ENCODE measurements around the gene URB1.
"Not testable (repeated sequence)": the region's sequence is repeated elsewhere in the genome, so short reads cannot be mapped to it uniquely, and the experiment has no call there.

URB1 gene

DNA sequence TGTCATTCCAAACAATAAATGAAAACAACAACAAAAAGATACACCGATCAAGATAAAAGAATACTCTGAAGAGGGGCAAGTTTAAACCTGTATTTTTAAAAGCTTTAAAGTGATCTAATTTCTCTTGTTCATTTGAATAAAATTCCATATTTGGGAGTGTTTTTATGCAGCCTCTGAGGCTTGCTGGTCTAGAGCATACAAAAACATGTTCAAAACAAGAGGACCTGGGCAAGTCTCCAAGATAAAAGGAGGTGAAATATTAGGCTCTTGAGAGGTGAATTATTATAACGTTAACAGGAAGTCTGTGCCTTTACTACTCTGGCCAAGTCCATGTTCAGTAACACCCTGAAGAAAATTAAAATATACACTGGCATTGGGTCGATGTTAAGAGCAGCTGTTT, 20.1 kb downstream of the URB1 start:
- H3K27ac ChIP-seq (ENCODE audit: low read depth, low read length) = no peak overlapping the region
- no peak overlapping the region for H3K4me2 ChIP-seq (ENCODE audit: low read depth, low read length, poor library complexity, severe bottlenecking)
- no peaks in the 10 kb centered on the region for H3F3A ChIP-seq (ENCODE audit: insufficient read depth)
- no peak overlapping the region for H2AFZ ChIP-seq (ENCODE audit: low read depth, low read length, severe bottlenecking)
- 0 out of 2 replicates have a peak, but pooled peaks cover 2% of the 10 kb centered on the region for H3K79me2 ChIP-seq (ENCODE audit: insufficient read depth, low read length)
- peaks cover 3% of the 10 kb centered on the region; the same call in 1 of the 2 replicates for H3K36me3 ChIP-seq (ENCODE audit: low read length)
- TF ChIP-seq, protein P1, sequence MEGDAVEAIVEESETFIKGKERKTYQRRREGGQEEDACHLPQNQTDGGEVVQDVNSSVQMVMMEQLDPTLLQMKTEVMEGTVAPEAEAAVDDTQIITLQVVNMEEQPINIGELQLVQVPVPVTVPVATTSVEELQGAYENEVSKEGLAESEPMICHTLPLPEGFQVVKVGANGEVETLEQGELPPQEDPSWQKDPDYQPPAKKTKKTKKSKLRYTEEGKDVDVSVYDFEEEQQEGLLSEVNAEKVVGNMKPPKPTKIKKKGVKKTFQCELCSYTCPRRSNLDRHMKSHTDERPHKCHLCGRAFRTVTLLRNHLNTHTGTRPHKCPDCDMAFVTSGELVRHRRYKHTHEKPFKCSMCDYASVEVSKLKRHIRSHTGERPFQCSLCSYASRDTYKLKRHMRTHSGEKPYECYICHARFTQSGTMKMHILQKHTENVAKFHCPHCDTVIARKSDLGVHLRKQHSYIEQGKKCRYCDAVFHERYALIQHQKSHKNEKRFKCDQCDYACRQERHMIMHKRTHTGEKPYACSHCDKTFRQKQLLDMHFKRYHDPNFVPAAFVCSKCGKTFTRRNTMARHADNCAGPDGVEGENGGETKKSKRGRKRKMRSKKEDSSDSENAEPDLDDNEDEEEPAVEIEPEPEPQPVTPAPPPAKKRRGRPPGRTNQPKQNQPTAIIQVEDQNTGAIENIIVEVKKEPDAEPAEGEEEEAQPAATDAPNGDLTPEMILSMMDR (IDR thresholded peaks at IDR 0.05; ENCODE audit: insufficient read depth, low read length, poor library complexity, severe bottlenecking) = no peak
- no peak for TF ChIP-seq EZH2phosphoT487 (conservative IDR thresholded peaks at IDR 0.05; ENCODE audit: low read length)
- no peak overlapping the region for H3K4me3 ChIP-seq (ENCODE audit: insufficient read depth, low read length, poor library complexity, severe bottlenecking)
- H3K9me3 ChIP-seq (ENCODE audit: insufficient read depth, low read length) = no peaks in the 10 kb centered on the region
- no peak overlapping the region for H3K9ac ChIP-seq (ENCODE audit: low read length)
- no peaks in the 10 kb centered on the region for H3K27me3 ChIP-seq (ENCODE audit: low read length)
- H3K9me2 ChIP-seq (replicated peaks; ENCODE audit: insufficient read depth, low read length) = no peaks in the 10 kb centered on the region
- H4K20me1 ChIP-seq (ENCODE audit: low read depth, low read length) = no peaks in the 10 kb centered on the region

DNA sequence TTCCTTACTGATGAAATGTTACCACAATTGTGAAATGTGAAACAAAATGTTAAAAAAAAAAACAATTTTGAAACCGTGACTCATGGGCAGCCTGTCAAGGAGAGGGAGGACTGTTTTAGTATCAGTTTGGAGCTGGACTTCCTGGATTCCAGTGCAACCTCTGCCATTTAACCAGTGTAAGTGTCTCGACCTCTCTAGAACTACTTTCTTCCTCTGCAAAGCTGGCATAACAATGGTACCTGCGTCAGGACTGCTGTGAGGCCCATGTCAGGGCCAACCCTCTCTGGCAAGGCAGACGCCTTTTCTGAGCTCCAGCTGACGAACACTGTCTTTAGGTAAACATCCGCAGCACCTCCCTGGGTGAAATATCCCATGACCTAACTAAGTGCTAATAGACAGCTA, 20.9 kb downstream of the URB1 start:
- Histone ChIP-seq H3K36me3 (ENCODE audit: low read length) (peaks cover 3% of the 10 kb centered on the region; the same call in 1 of the 2 replicates), H3K4me2 (ENCODE audit: low read depth, low read length, poor library complexity, severe bottlenecking) (no peak overlapping the region), H3K27ac (ENCODE audit: low read depth, low read length) (no peak overlapping the region), H2AFZ (ENCODE audit: low read depth, low read length, severe bottlenecking) (no peak overlapping the region), H3K4me3 (ENCODE audit: insufficient read depth, low read length, poor library complexity, severe bottlenecking) (no peak overlapping the region), H4K20me1 (ENCODE audit: low read depth, low read length) (no peaks in the 10 kb centered on the region), H3K9me2 (replicated peaks; ENCODE audit: insufficient read depth, low read length) (no peaks in the 10 kb centered on the region), H3K9ac (ENCODE audit: low read length) (no peak overlapping the region), H3K27me3 (ENCODE audit: low read length) (no peaks in the 10 kb centered on the region), H3F3A (ENCODE audit: insufficient read depth) (no peaks in the 10 kb centered on the region), H3K79me2 (ENCODE audit: insufficient read depth, low read length) (no peaks in the 10 kb centered on the region), H3K9me3 (ENCODE audit: insufficient read depth, low read length) (no peaks in the 10 kb centered on the region)
- no peak for TF ChIP-seq EZH2phosphoT487 (conservative IDR thresholded peaks at IDR 0.05; ENCODE audit: low read length)
- TF ChIP-seq, protein P1 (IDR thresholded peaks at IDR 0.05; ENCODE audit: insufficient read depth, low read length, poor library complexity, severe bottlenecking) = no peak

DNA sequence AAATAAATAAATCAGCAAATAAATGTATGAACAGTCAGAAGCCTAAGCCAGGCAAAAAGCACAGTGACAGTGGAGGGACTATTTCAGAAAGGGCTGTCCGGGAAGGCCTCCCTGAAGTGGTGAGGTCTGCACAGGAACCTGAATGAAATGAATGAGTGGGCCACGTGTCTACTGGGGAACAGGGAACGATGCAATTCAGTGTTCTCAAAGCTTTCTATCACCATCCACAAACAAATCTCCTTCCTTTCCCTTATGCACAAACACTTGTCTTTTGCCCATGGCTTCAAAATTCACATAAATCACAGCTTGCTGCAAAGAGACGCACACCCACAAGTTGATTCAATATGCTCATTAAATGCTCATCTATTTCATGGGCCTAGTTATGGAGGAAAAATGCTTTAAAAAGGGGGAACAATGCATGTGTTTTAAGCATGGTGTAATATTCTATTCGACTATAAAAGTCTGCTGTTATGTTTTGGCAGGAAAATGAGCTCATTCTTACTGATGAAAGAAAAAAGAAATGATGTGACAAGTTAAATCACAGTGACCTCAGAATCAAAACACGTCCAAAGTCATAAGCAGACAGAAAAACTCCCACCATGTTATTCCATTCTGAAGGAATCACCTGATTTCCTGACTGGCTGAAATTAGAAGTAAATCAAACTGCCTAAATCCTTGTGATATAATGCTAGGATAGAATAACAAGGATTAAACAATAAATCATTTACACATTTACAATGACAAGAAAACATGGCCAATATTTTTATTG, 21.6 kb downstream of the URB1 start:
- H3K79me2 ChIP-seq (ENCODE audit: insufficient read depth, low read length) = no peaks in the 10 kb centered on the region
- peaks cover 3% of the 10 kb centered on the region; the same call in 1 of the 2 replicates for H3K36me3 ChIP-seq (ENCODE audit: low read length)
- no peak for TF ChIP-seq EZH2phosphoT487 (conservative IDR thresholded peaks at IDR 0.05; ENCODE audit: low read length)
- TF ChIP-seq, protein P1 (IDR thresholded peaks at IDR 0.05; ENCODE audit: insufficient read depth, low read length, poor library complexity, severe bottlenecking) = no peak
- no peak overlapping the region for H2AFZ ChIP-seq (ENCODE audit: low read depth, low read length, severe bottlenecking)
- no peak overlapping the region for H3K27ac ChIP-seq (ENCODE audit: low read depth, low read length)
- H4K20me1 ChIP-seq (ENCODE audit: low read depth, low read length) = no peaks in the 10 kb centered on the region
- no peaks in the 10 kb centered on the region for H3F3A ChIP-seq (ENCODE audit: insufficient read depth)
- H3K27me3 ChIP-seq (ENCODE audit: low read length) = no peaks in the 10 kb centered on the region
- no peak overlapping the region for H3K9ac ChIP-seq (ENCODE audit: low read length)
- no peak overlapping the region for H3K4me3 ChIP-seq (ENCODE audit: insufficient read depth, low read length, poor library complexity, severe bottlenecking)
- no peaks in the 10 kb centered on the region for H3K9me2 ChIP-seq (replicated peaks; ENCODE audit: insufficient read depth, low read length)
- no peak overlapping the region for H3K4me2 ChIP-seq (ENCODE audit: low read depth, low read length, poor library complexity, severe bottlenecking)
- no peaks in the 10 kb centered on the region for H3K9me3 ChIP-seq (ENCODE audit: insufficient read depth, low read length)

DNA sequence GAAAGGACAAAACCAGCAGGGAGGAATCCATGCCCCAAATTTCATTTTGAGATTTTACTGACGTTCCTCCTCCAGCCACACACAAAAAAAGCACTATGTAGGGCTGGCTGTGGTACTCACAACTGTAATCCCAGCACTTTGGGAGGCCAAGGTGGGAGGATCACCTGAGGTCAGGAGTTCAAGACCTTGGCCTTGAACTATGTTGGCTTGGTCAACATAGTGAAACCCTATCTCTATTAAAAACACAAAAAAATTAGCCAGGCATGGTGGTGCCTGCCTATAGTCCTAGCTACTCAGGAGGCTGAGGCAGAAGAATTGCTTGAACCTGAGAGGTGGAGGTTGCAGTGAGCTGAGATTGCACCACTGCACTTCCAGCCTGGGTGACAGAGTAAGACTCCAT, 23.9 kb downstream of the URB1 start:
- H3K4me2 ChIP-seq (ENCODE audit: low read depth, low read length, poor library complexity, severe bottlenecking); H3K36me3 ChIP-seq (ENCODE audit: low read length); H3K9me2 ChIP-seq (replicated peaks; ENCODE audit: insufficient read depth, low read length); H3F3A ChIP-seq (ENCODE audit: insufficient read depth); H3K79me2 ChIP-seq (ENCODE audit: insufficient read depth, low read length); H3K9ac ChIP-seq (ENCODE audit: low read length); H3K9me3 ChIP-seq (ENCODE audit: insufficient read depth, low read length); H3K4me3 ChIP-seq (ENCODE audit: insufficient read depth, low read length, poor library complexity, severe bottlenecking); H3K27me3 ChIP-seq (ENCODE audit: low read length); H4K20me1 ChIP-seq (ENCODE audit: low read depth, low read length); H2AFZ ChIP-seq (ENCODE audit: low read depth, low read length, severe bottlenecking); H3K27ac ChIP-seq (ENCODE audit: low read depth, low read length): not testable (repeated sequence)
